Coronary artery (tissue), 2 donors: ENCODE data around the gene ARHGEF37.
A peak's percentile ranks its signal among the peaks of the same experiment; 100 is the strongest.

Source experiments
- DNase-seq: peaks from one replicate; pipeline ENCODE4 v3.0.0-alpha.2; 2017; ENCODE audit warnings: low spot score
- H3K27ac ChIP-seq, 2 donors: fragments of 200-600 bp; sonication (generic); one replicate each; pipeline ENCODE4 v1.5.1; 2016 to 2019
- H3K4me3 ChIP-seq: fragments of 200-600 bp; sonication (generic); 2 replicates; pipeline ENCODE4 v1.5.1; 2016; ENCODE audit warnings: mild to moderate bottlenecking, moderate library complexity
- CTCF ChIP-seq: fragments of 200-600 bp; sonication (generic); IDR thresholded peaks from one replicate; pipeline ENCODE4 v1.5.1; 2019; ENCODE audit warnings: antibody characterized with exemption

Gene ARHGEF37

GRCh38 chr5:149581931-149582768, 852 bp downstream of the ARHGEF37 start:
- no peak for TF ChIP-seq CTCF
- H3K27ac ChIP-seq = peak overlapping the region; percentile 71 to 91
- DNase-seq = no peak
- peak overlapping the region; percentile 88 for H3K4me3 ChIP-seq

- H3K4me3 ChIP-seq = peak overlapping the region; percentile 10
- peak overlapping the region; percentile 56 to 82 for H3K27ac ChIP-seq
- no peak for TF ChIP-seq CTCF
- DNase-seq = no peak
These were observed 2.1 kb downstream of the ARHGEF37 start for GRCh38 chr5:149583394-149583793.

- Histone ChIP-seq H3K27ac (peak overlapping the region; percentile 56 to 82), H3K4me3 (no peak overlapping the region)
- no peak for TF ChIP-seq CTCF
- no peak for DNase-seq
These were observed 2.8 kb downstream of the ARHGEF37 start for GRCh38 chr5:149584121-149584520.

GRCh38 chr5:149585910-149586309, 4.6 kb downstream of the ARHGEF37 start:
- Histone ChIP-seq H3K4me3 (no peak overlapping the region), H3K27ac (no peak overlapping the region)
- no peak for TF ChIP-seq CTCF

GRCh38 chr5:149586708-149587318, 5.5 kb downstream of the ARHGEF37 start:
- no peak for TF ChIP-seq CTCF
- Histone ChIP-seq H3K4me3 (no peak overlapping the region), H3K27ac (peak overlapping the region in 1 of 2 donors; percentile 42)
- DNase-seq = no peak

More at GRCh38 chr5:149585910-149586309, 4.6 kb downstream of the ARHGEF37 start:
- no peak for DNase-seq

- no peak for TF ChIP-seq CTCF
- no peak for DNase-seq
- Histone ChIP-seq H3K4me3 (no peak overlapping the region), H3K27ac (no peak overlapping the region)
These were observed 7.6 kb downstream of the ARHGEF37 start for GRCh38 chr5:149588936-149589335.

GRCh38 chr5:149593370-149593769, 12.1 kb downstream of the ARHGEF37 start:
- Histone ChIP-seq H3K4me3 (no peak overlapping the region), H3K27ac (no peak overlapping the region)
- no peak for TF ChIP-seq CTCF
- DNase-seq = no peak
